Measurements from ENCODE around the gene PIN4.

DNA sequence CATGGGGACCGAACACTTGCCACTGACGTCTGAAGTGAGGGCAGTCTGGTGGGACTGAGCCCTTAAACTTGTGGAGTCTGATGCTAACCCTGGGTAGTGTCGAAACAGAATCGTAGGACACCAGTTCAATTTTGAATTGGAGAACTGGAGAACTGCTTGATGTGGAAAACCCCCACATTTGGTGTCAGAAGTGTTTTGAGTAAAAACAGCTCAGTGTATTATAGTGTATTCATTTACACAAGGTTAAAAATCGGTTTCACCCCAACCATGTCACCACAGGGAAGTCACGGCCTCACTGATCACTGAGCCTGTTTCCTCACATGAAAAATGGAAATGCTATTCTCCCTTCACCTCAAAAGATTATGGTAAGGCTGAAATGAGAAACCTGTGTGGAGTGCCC lies 21.9 kb downstream of the PIN4 start:
- no peak for TF ChIP-seq POLR2AphosphoS5 (IDR thresholded peaks at IDR 0.05; ENCODE audit: low read depth)
- no peak for TF ChIP-seq CTCF (conservative IDR thresholded peaks at IDR 0.05; ENCODE audit: low read depth in 2 of 2)

Measured in GM23338 (cell line).